ENCODE data around the gene RNU6-7. TPM values are rescaled to one million over a fixed set of nuclear protein-coding genes. Genes with fewer than 3 reads are reported as not detected.

Gene RNU6-7
- total RNA-seq, 3 donors from 2014 or later (not counting 1 experiment from before 2014, with no cell fraction given) = not detected

DNA sequence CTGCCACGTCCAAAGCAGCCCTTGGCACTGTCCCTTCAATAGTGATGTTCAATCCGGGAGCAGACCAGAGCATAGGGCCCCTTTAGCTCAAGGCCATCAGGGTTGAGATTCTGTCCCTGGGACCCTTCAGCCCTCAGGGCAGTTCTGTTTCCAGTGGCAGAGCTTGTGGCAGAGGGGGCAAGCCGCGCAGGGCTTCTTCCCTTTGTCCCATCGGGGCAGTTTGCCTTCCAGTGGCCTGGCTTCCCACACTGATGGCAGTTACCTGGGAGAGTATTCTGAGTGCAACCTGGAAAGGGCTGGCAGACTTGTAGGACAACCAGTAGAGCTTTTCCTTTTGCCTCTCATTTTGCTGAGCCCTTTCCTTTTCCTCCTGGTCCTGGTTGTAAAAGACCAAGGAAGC lies 44.9 kb downstream of the RNU6-7 start:
- no peak for DNase-seq
- Histone ChIP-seq H3K27ac (ENCODE audit: low read length) (no peak overlapping the region), H3K4me3 (ENCODE audit: low read length) (no peak overlapping the region), H3K27me3 (ENCODE audit: control insufficient read depth, insufficient read depth, low read length) (no peaks in the 10 kb centered on the region), H3K9me3 (ENCODE audit: control insufficient read depth, insufficient read depth, low read length) (no peaks in the 10 kb centered on the region), H3K36me3 (ENCODE audit: control insufficient read depth, insufficient read depth, low read length) (no peaks in the 10 kb centered on the region), H3K4me1 (ENCODE audit: control insufficient read depth, insufficient read depth, low read length) (no peaks in the 10 kb centered on the region)
- peaks cover 0 to 6% of the 10 kb centered on the region in 2 donors for H3K27me3 Mint-ChIP-seq (ENCODE audit: low read depth in 2 of 2)
- H3K36me3 Mint-ChIP-seq = no peaks in the 10 kb centered on the region
- TF ChIP-seq, protein P1, sequence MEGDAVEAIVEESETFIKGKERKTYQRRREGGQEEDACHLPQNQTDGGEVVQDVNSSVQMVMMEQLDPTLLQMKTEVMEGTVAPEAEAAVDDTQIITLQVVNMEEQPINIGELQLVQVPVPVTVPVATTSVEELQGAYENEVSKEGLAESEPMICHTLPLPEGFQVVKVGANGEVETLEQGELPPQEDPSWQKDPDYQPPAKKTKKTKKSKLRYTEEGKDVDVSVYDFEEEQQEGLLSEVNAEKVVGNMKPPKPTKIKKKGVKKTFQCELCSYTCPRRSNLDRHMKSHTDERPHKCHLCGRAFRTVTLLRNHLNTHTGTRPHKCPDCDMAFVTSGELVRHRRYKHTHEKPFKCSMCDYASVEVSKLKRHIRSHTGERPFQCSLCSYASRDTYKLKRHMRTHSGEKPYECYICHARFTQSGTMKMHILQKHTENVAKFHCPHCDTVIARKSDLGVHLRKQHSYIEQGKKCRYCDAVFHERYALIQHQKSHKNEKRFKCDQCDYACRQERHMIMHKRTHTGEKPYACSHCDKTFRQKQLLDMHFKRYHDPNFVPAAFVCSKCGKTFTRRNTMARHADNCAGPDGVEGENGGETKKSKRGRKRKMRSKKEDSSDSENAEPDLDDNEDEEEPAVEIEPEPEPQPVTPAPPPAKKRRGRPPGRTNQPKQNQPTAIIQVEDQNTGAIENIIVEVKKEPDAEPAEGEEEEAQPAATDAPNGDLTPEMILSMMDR (IDR thresholded peaks at IDR 0.05) = no peak
- 90% methylated on average over 5 of the region's 5 CpGs for WGBS (ENCODE audit: insufficient coverage)
- intact Hi-C loops (cut with micrococcal nuclease) = no loop called here
- H3K27ac Mint-ChIP-seq = no peak overlapping the region
- no peak overlapping the region for H3K4me3 Mint-ChIP-seq
- no peak for ATAC-seq
- no peaks in the 10 kb centered on the region for H3K4me1 Mint-ChIP-seq
- H3K9me3 Mint-ChIP-seq = no peaks in the 10 kb centered on the region

DNA sequence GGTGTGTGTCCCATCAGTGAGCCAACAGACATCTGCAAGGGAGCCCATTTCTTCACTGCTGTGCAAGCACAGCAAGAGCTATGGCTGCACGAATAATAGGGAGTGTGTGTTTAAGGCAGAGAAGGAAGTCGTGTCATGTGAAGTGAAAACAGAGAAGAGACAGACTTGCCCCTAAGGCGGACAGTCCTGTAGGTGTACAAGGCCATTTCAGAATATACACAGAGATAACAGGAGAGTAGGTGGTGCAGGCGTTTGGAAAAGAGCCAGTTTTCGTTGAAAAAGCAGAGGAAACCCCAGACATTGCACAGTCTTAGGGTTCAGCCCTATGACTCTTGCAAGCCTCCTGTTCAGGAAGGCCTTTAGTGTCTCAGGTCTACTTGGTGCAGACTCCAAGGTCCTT lies 47.5 kb downstream of the RNU6-7 start:
- Histone ChIP-seq H3K36me3 (ENCODE audit: control insufficient read depth, insufficient read depth, low read length) (no peaks in the 10 kb centered on the region), H3K27me3 (ENCODE audit: control insufficient read depth, insufficient read depth, low read length) (no peaks in the 10 kb centered on the region), H3K9me3 (ENCODE audit: control insufficient read depth, insufficient read depth, low read length) (no peaks in the 10 kb centered on the region), H3K27ac (ENCODE audit: low read length) (no peak overlapping the region), H3K4me3 (ENCODE audit: low read length) (no peak overlapping the region), H3K4me1 (ENCODE audit: control insufficient read depth, insufficient read depth, low read length) (no peaks in the 10 kb centered on the region)
- H3K4me3 Mint-ChIP-seq = no peak overlapping the region
- no peak overlapping the region for H3K27ac Mint-ChIP-seq
- DNase-seq (no peak), ATAC-seq (no peak)
- H3K27me3 Mint-ChIP-seq (ENCODE audit: low read depth in 2 of 2) = no peaks in the 10 kb centered on the region
- intact Hi-C loops (cut with micrococcal nuclease) = no loop called here
- TF ChIP-seq, protein P1 (IDR thresholded peaks at IDR 0.05) = no peak
- no peaks in the 10 kb centered on the region for H3K9me3 Mint-ChIP-seq
- H3K36me3 Mint-ChIP-seq = no peaks in the 10 kb centered on the region
- no peaks in the 10 kb centered on the region for H3K4me1 Mint-ChIP-seq
- WGBS (ENCODE audit: insufficient coverage) = 82% methylated on average over 5 of the region's 5 CpGs

DNA sequence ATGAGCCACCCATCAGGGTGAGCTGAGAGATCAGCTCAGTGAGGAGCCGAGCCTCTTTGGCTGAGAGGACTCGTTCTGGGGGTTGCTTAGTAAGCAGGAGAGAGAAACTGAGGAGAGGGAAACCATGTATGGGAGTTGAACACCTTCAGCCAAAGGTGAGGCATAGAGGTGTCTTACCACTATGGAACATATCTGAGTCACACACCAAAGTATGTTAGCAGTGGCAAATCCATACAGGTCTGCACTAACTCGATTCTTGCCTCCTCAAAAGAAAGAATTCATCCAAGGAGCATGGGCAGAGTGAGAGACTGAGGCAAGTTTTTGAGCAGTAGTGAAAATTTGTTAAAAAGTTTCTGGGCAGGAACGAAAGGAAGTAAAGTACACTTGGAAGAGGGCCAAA lies 47.9 kb downstream of the RNU6-7 start:
- Mint-ChIP-seq H3K27me3 (ENCODE audit: low read depth in 2 of 2) (no peaks in the 10 kb centered on the region), H3K36me3 (no peaks in the 10 kb centered on the region), H3K9me3 (no peaks in the 10 kb centered on the region), H3K27ac (no peak overlapping the region), H3K4me3 (no peak overlapping the region), H3K4me1 (no peaks in the 10 kb centered on the region)
- Histone ChIP-seq H3K27me3 (ENCODE audit: control insufficient read depth, insufficient read depth, low read length) (no peaks in the 10 kb centered on the region), H3K4me3 (ENCODE audit: low read length) (no peak overlapping the region), H3K27ac (ENCODE audit: low read length) (no peak overlapping the region), H3K4me1 (ENCODE audit: control insufficient read depth, insufficient read depth, low read length) (no peaks in the 10 kb centered on the region), H3K36me3 (ENCODE audit: control insufficient read depth, insufficient read depth, low read length) (no peaks in the 10 kb centered on the region), H3K9me3 (ENCODE audit: control insufficient read depth, insufficient read depth, low read length) (no peaks in the 10 kb centered on the region)
- no peak for DNase-seq
- WGBS (ENCODE audit: insufficient coverage) = 78% methylated on average over 4 of the region's 4 CpGs
- TF ChIP-seq, protein P1 (IDR thresholded peaks at IDR 0.05) = no peak
- intact Hi-C loops (cut with micrococcal nuclease) = no loop called here
- no peak for ATAC-seq

DNA sequence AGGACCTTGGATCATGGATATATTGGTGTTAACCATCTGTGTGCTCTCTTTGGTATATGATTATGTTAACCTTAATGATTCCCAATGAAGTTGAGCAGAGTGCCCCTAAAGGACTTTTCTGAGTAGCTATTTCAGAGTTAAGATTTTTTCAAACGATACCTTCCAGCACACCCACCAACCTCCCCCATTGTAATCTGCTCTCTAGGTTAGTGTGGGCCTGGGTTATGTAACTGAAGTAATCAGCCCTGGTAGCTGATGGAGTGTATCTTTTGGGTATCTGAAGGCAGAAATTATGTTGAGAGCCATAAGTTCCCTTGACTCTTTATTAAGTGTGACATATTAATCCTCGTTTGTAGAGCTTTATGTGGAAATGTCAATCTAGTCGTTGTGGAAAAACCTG lies 48.8 kb downstream of the RNU6-7 start:
- no peaks in the 10 kb centered on the region for H3K36me3 Mint-ChIP-seq
- no peak for ATAC-seq
- Histone ChIP-seq H3K4me1 (ENCODE audit: control insufficient read depth, insufficient read depth, low read length) (no peaks in the 10 kb centered on the region), H3K9me3 (ENCODE audit: control insufficient read depth, insufficient read depth, low read length) (no peaks in the 10 kb centered on the region), H3K27ac (ENCODE audit: low read length) (no peak overlapping the region), H3K27me3 (ENCODE audit: control insufficient read depth, insufficient read depth, low read length) (no peaks in the 10 kb centered on the region), H3K36me3 (ENCODE audit: control insufficient read depth, insufficient read depth, low read length) (no peaks in the 10 kb centered on the region), H3K4me3 (ENCODE audit: low read length) (no peak overlapping the region)
- DNase-seq = no peak
- intact Hi-C loops (cut with micrococcal nuclease) = no loop called here
- WGBS (ENCODE audit: insufficient coverage) = 72% methylated on average over 2 of the region's 3 CpGs
- H3K27me3 Mint-ChIP-seq (ENCODE audit: low read depth in 2 of 2) = no peaks in the 10 kb centered on the region
- no peaks in the 10 kb centered on the region for H3K4me1 Mint-ChIP-seq
- no peaks in the 10 kb centered on the region for H3K9me3 Mint-ChIP-seq
- H3K27ac Mint-ChIP-seq = no peak overlapping the region
- H3K4me3 Mint-ChIP-seq = no peak overlapping the region
- TF ChIP-seq, protein P1 (IDR thresholded peaks at IDR 0.05) = no peak
